Stimulated activated CD4-positive, alpha-beta T cell treated with anti-CD3 and anti-CD28 coated beads, TNF-alpha, amount 100 ng/mL, for 48 hours (primary cell): Measurements from ENCODE around the gene MAST4.
"Not testable (repeated sequence)": the region's sequence is repeated elsewhere in the genome, so short reads cannot be mapped to it uniquely, and the experiment has no call there.

Experiments used
- DNase-seq, 3 donors: peaks; one replicate each; pipeline ENCODE4 v3.0.0-alpha.2; 2020; ENCODE audit warnings: low read depth in 3 of 3

The MAST4 gene

DNA sequence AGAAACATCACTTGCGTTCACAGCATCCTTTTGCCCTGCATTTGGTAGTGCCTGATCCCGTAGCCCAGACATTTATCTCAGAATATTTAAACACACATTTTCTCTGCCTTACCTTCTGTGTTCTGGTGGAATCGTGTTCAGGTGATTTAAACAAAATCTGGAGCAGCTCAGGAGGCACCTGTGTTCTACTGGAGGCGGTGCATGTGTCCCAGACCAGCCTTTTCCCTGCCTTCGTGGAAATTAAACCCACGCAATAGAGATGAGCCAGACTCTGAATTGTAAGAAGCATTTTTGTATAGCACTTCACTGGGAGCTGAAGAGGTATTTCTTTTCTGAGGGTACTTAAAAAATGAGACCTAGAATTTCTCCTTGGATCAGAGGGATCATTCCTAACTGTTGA, 212.5 kb downstream of the MAST4 start:
- no peak for DNase-seq

DNA sequence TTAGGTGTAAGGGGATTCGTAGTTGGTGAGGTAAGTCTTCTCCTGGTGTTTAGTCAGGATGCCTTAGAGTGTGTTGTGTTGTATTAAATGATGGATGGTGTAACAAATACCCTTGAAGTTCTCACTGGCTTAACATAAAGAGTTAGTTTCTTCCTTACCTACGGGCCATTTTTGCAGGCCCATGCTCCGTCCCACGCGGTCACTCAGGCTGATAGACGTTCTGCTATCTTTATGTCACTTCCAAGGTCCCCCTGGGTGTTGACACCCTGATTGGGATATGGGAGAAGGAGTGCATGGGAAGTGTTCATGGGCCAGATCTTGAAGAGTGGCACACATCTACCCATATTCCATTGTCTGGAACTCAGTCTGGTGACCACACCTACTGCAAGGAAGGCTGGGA, 214.0 kb downstream of the MAST4 start:
- no peak for DNase-seq

DNA sequence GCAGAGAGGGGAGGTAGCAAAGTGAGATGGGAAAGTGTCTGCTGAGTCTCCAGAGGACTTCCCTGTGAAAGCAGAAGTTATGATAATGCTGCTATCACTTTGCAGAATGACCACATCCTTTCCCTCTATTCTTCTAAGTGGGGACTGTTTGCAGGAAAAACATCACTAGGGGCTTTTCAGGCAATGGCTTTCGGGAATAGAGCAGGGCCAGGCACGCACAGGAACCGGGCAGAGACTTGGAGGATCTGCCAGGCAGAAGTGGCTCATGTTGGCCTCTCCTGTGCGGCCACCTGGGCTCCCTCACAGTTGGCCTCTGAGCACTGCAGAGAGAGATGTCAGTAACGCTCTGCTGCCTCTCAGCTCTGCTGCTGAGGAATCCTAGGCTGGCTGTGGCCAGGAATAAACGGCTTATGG, 214.7 kb downstream of the MAST4 start:
- no peak for DNase-seq

DNA sequence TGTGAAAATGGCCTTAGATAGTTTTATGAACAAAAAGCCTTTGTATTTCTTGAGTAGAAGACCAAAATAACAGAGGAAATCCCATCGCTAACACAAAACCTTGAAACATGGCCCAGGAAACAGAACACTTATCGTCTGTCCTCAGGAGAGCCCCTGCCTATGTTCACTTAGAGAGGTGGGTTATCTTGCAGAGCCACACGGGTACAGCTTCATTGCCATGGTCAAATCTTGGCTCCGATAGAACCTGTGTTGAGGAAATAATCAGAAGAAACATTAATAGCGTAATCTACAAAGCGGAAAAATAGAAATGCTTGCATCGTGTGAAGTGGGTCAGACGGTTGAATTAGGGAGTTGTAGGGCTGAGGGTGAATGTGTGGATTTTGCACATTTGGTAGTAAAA, 216.1 kb downstream of the MAST4 start:
- DNase-seq: no peak

DNA sequence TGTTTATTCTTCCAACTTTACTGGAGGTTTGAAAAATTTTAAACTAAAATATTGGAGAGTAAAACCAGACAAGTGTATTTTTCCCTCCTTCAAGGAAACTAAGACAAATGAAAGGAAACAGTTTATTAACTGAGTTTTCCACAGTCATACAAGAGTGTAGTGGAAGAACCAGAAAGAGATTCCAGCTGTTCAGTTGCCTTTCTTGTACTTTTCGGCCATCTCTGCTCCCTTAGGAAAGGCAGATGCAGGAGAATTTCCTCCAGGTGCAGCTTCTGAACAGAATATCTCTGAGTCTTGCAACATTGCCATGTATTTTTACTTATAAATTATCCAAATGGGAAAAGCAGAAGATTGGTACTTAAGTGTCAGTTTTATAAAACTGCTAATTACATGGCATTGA, 217.1 kb downstream of the MAST4 start:
- DNase-seq: no peak

DNA sequence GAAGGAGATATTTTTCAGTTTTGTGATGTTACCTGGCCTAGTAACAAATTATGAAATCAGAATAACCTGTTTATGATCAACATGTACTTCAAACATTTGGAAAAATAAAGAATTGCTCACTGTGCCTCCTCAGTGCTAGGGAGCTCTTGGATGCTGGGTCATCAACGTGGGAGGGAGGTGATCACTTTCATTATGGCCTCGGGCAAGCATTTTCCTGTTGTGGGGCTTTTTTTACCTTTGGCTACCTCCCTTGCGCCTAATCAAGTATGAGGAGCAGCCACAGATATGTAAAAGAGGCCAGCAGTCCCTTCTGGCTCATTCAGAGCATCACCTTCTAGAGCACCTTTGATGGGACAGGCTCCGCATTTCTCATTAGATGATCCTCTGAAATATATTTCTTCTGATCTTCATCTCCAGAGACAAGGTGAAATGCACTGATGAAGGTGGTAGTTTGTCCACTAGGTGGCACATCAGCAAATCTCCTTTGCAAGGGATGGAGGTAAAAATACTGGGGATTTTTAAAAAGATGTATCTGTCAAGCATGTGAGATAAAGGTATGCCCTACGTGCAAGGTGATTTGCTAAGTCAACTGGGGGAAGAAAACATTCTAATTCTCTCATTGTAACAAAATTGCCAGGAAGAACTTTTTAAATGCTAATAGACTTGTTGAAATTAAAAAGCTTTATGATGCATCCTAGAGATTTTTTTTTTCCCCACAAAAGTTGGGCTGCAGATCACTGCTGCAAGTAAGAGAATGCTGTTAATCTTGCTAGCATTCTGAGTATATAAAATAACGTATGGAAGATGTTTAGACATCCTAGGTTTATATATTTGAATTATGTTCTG, 218.2 kb downstream of the MAST4 start:
- DNase-seq: peak in 2 of 3 donors; percentile 10 to 17

DNA sequence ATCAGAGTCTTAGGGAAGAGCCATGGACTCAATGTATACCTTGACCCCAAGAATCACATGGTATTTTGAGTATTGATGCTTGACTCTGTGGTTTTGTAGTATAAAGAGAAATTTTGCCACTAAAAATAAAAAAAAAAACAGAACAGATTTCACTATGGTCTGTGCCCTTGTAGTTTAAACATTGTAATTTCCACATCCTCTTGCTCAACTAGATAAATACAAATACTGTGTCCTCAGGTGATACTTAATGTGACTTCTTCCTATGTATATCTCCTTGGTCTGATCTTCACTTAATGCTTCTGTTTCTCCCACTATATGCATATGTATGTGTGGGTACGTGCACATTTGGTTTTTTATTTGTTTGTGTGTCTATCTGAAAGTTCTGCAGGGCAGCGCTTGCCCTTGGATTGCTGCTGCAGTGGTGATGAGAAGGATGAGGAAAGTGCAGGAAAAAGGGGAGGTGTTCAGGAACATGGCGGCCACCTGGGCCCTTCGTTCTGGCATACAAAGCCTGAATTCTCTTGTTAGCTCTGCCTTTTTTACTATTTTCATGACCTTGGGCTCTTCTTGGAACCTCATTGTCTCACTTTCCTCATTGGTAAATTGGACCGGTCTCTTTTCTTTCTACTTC, 222.2 kb downstream of the MAST4 start:
- DNase-seq: no peak

DNA sequence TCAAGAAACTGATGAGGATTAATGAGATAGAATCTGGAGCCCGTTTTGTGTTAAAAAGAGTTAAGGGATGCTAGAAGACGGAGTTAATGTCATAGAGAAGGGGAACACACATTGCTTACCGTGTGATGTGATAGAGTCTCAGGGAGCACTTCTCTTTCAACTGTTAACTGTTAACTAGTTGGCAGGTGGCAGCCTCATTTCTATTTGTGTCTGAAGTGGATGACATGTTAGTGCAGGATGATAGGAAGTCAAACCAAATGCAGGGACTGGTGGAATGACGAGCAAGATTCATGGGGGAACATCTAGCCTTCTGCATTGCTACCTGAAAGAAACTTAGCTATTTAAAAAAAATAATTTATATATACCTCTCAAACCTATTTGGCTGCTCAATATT, 222.7 kb downstream of the MAST4 start:
- no peak for DNase-seq

DNA sequence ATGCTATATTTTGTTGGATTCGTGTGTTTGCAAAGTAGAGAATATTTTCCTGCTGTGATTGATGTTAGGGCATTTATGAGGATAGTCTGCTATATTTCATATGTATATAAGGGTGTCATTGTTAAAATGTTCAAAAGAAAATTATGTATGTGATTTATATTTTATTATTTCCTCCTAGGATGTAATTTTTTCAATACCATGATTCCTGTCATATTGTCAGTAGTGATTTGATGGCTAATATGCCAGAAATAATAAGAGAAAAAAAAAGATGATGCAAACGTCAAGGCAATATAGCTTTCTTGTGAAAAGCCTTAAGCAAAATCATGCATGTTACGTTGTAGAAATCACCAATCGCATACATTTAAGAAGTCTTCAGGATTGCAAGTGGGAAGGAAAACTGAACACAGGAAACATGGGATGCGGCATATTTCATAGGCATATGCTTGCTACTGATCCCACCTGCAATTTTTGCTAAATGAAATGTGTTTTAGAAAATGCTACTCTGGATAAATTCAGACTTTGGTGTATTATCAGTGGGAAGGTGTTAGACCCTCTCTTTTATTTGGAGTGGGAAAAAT, 224.5 kb downstream of the MAST4 start:
- no peak for DNase-seq

DNA sequence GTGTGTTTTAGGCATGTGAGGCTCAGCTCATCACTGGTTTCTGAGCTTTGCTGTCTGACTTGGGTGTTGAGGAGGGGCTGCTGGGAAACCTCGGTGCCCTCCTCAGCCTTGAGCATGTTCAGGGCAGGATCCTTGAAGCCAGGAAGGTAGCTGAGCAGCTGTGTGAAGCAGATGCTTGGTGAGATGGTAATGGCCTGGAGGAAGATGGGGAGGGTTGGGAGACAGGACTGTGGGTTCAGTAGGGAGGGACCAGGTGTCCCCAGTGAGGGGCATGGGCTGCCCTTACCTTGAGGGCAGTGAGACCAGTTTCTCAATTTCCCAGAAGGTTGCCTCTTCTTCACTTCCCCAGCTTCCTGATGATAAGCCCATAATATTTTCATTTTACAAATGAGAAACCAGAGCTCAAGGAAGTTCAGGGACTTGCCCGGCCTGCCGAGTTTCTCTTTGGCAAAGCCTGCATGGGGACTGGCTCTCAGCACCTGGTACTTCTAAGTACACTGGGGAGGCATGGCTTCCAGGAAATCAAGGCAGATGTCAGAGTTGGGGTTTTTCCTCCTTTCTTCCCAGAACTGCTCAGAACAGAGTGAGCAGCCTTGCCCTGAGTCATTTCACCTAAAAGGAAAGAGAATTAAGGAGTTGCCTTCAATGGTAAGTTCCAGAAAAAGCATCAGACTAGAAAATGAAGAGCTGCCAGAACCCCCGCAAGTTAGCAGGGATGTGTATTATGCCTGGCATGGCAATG, 225.7 kb downstream of the MAST4 start:
- DNase-seq: peak in 2 of 3 donors; percentile 35 to 38

DNA sequence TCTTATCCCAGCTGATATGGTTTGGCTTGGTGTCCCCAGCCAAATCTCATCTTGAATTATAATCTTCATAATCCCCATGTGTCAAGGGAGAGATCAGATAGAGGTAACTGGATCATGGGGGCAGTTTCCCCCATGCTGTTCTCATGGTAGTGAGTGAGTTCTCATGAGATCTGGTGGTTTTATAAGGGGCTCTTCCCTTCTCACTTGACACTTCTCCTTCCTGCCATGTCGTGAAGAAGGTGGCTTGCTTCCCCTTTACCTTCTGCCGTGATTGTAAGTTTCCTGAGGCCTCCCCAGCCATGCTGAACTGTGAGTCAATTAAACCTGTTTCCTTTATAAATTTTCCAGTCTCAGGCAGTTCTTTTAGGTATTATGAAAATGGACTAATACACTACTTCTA, 226.7 kb downstream of the MAST4 start:
- DNase-seq: not testable (repeated sequence)

DNA sequence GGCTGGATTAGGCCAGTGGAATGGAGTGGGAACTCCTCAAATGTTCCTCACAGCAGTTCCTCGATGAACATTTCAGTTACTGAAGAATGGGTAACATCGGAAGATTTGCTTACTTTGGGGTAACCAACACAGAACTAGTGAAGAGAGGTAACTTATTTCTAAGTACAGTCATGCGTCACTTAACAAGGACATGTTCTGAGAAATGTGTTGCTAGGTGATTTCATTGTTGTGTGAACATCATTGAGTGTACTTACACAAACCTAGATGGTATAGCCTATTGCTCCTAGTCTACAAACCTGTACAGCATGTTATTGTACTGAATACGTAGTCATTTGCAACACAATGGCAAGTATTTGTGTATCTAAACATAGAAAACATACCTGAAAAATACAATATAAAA, 228.3 kb downstream of the MAST4 start:
- DNase-seq: no peak

DNA sequence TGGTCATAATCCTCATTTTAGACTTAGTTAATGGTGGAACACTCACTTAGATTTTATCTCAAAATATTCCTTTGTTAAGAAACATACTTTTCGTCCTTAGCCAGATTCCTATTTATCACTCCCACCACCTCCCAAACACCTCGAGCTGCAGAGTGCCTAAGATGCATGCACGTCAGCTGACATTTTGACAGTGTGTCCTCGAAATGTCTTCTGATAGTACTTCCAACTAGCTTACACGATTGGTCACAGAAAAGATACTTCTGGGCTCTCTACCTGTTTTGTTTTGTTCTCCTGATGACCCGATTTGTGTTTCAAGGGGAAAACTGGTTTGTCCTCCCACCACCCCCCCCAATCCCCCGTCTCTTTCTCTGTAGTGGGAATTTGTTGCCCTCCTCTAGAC, 230.1 kb downstream of the MAST4 start:
- DNase-seq: no peak

DNA sequence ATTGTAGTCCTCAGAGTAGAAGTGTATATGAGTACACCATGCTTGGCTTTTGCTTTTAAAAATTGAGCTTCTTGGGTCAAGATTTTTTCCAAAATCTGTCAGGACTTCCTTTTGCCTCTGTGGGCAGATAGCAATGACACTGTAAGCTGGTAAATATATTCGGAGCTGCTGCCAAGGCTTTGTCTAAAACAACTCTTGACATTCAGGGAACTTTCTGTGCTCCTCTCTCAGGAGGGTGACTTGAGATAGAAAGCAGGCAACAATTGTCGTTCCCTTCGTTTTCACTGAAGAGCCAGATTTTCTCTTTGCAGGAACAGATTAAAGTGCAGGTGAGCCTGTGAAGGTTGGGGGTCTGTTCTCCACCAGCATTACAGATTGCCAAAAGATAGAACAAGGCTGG, 230.5 kb downstream of the MAST4 start:
- DNase-seq: no peak

DNA sequence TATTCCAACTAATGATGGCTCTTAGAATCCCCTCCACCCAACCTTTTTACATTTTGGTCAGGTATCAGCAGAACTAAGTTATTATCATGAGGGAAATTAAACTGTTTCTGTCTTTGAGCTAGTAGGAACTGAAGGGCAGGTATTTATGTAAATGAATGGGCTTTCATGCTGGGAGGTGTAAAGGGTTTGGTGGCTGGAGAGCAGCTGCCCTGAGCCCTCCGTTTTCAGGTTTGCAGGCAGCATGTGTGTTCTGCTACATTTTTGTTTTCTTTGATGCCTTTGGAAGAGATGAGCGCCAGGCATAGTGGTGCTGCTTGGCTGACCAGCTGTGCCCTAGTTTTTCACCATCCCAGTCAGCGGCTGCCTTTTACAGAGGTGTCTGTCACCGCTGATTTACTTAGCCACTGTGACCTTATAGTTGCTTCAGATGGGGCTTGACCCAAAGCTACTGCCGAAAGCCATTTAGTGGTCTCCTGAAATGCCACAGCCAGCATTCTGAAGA, 231.9 kb downstream of the MAST4 start:
- no peak for DNase-seq

DNA sequence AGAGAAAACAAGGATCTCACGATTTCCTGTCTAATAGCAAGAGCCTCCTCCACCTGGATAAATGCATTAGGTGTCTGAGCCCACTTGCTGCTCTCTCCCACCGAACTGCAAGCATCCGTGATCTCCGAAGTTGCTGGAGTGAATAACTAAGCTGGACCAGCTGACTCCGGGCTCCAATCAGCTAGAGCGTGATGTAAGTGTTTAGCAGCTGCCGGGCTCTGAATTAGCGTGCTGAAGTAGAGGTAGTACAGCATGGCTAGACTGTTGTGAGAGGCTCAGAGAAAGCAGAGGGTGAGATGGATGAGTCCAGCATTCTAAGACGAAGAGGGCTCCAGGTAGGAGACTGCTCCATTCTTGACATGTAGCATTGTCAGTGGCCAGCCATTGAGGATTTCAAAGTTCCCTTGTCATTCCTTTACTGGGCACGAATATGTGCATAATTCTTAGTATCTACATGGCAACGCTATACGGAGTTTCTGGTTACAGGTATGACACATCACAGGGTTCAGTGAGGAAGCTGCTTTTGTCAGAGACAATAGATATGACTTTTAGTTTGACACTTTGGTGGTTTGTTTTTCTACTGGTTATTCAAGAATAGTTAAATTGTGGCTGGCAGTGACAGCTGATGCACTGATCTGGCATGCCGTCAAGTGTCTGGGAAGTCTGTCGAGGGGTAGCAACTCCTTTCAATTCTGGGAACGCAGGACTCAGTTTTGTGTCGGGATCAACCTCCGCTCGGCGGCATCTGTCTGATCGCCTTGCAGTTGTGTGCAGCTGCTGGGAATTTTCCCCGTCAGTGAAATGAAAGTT, 232.6 kb downstream of the MAST4 start:
- peak in 2 of 3 donors; percentile 33 for DNase-seq

DNA sequence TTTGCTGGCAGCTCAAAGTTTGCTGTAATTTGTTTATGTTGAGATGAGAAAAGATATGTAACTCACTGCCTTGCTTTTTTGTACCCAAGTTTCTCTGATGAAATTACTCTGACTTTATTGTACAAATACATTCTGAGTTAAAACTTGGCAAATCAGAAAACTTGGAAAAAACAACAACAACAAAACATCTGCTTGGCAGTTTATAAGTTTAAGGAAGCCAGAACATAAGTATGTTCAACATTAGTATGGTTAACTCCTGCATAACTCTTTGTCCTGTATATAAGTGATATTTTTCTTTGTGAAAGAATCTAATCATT, 233.1 kb downstream of the MAST4 start:
- DNase-seq: no peak

DNA sequence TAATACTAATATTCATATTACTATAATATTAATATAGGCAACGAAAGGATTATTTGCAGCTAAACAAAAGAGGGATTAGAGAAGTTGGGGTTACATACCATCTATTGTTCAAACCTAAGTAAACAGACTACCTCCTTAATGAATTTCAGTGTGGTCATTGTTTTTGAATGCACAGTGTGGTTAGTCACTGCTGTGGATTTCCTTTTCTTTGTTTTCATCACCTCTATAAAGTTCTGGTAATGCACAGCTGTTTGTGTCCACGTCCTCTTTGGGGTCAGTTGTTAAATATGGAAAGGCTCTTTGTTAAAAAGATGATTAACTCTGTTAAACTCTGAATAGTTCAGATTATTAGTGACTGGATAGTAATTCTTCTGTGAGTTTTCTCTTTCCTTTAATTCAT, 233.6 kb downstream of the MAST4 start:
- no peak for DNase-seq

DNA sequence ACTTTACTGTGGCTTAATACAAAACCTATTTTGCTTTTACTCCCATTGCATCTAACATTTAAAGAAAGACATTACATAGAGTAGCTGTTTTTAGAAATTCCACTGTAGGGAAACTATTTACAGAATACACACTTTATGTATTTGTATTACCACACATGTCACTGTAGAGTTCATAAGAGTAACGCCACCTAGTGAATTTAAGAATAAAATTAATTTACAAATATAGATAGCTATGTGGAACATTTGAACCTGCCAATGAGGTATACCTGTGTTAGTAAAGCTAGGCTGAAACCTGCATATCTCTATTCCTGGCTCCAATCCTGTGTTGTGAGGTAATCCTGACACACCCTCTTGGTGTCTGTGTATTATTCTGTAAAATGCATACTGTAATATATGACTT, 234.4 kb downstream of the MAST4 start:
- no peak for DNase-seq

DNA sequence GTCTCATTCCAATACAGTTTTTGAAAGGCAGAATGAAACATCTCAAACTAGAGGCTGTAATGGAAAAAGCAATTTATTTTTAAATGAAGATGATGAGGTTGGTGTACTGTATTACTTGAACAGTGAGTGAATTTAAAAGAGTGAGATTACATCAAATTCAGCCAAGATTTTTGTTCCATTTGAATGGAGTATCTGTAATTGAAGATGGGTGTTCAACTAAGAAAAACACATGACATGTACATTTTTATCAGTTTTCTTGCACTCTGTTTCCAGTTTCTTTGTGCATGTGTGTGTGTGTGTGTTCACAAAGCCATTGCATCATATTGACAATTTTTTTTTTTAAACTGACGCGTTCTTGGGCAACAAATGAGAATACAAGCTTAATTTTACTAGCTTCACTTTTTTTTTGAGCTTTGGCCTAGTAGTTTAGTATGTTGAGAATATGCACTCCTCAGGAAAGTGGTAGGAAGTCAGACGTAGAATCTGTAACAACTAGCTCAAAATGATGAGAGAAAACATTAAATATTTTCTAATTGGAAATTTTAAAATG, 243.5 kb downstream of the MAST4 start:
- no peak for DNase-seq

DNA sequence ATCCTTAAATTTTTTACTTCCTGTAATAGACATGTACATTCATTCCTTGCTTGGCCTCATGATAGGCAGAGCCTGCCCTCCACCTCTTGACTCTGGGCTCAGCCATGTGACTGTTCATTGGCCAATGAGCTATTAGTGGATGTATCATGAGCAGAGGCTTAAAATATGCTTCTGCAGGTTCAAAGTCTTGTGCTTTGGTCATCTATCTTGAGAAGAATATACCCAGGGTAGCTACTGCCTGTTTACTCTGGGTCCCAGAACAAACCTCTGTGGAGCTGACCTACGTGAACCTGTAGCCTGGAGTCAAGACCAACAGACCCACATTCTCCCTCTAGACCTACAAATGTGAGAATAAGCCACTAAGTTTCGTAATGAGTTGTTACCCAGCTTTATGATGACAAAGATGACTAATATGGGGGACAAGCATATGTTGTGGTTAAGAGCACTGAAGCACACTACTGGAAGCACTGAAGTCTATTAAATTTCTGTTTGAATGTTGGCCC, 244.4 kb downstream of the MAST4 start:
- peak in 1 of 3 donors; percentile 32 for DNase-seq
